Activated naive CD4-positive, alpha-beta T cell treated with anti-CD3 and anti-CD28 coated beads, Interleukin-2, amount 50 U/mL, for 72 hours (primary cell): ENCODE results near the gene HERC5. TPM values are rescaled to one million over a fixed set of nuclear protein-coding genes. Genes with fewer than 3 reads are reported as not detected.
"Not testable (repeated sequence)": the region's sequence is repeated elsewhere in the genome, so short reads cannot be mapped to it uniquely, and the experiment has no call there.

Source experiments
- ATAC-seq, 2 donors: fragments of 150-1000 bp; cut with Tn5 transposase; 2 replicates each; pipeline ENCODE4 v1.10.0; 2021; ENCODE audit warnings: mild to moderate bottlenecking in 2 of 2, moderate library complexity in 2 of 2
- DNase-seq, 2 donors: peaks; one replicate each; pipeline ENCODE4 v3.0.0; 2021 to 2022; ENCODE audit warnings: low spot score in 2 of 2
- H3K27ac Mint-ChIP-seq, 2 donors: one replicate each; pipeline ENCODE4 v1.8.0; 2022; ENCODE audit warnings: mild to moderate bottlenecking in 2 of 2, mixed read lengths in 2 of 2
- H3K36me3 Mint-ChIP-seq, 2 donors: one replicate each; pipeline ENCODE4 v1.8.0; 2022; ENCODE audit warnings: mixed read lengths in 2 of 2
- H3K9me3 Mint-ChIP-seq, 2 donors: one replicate each; pipeline ENCODE4 v1.8.0; 2022; ENCODE audit warnings: mixed read lengths in 2 of 2
- total RNA-seq, 2 donors: library from RNA; stranded (reverse); gene quantifications; one replicate each; pipeline ENCODE4 v1.2.3, GENCODE V29; 2022

HERC5 gene
- total RNA-seq, 2 donors from 2014 or later = 24.8 to 38.9 TPM

GRCh38 chr4:88531549-88531948 lies 74.6 kb downstream of the HERC5 start:
- Mint-ChIP-seq H3K9me3 (no peaks in the 10 kb centered on the region), H3K36me3 (no peaks in the 10 kb centered on the region), H3K27ac (no peak overlapping the region)
- DNase-seq = no peak
- no peak for ATAC-seq

GRCh38 chr4:88533088-88533790 lies 76.3 kb downstream of the HERC5 start:
- peak overlapping the region in 1 of 2 donors; percentile 55 for H3K27ac Mint-ChIP-seq
- no peaks in the 10 kb centered on the region for H3K36me3 Mint-ChIP-seq
- DNase-seq (no peak), ATAC-seq (peak in 1 of 2 donors; percentile 34)
- no peaks in the 10 kb centered on the region for H3K9me3 Mint-ChIP-seq

- DNase-seq (no peak), ATAC-seq (no peak)
- Mint-ChIP-seq H3K27ac (peak overlapping the region in 1 of 2 donors; percentile 55), H3K36me3 (no peaks in the 10 kb centered on the region), H3K9me3 (no peaks in the 10 kb centered on the region)
Measured at GRCh38 chr4:88533937-88534750, 77.2 kb downstream of the HERC5 start.

GRCh38 chr4:88535090-88535755 lies 78.3 kb downstream of the HERC5 start:
- no peaks in the 10 kb centered on the region for H3K36me3 Mint-ChIP-seq
- peak in 1 of 2 donors; percentile 16 for DNase-seq
- peak; percentile 85 to 92 for ATAC-seq
- H3K27ac Mint-ChIP-seq = peak overlapping the region; percentile 38 to 50
- H3K9me3 Mint-ChIP-seq = no peaks in the 10 kb centered on the region

GRCh38 chr4:88537709-88538108 lies 80.8 kb downstream of the HERC5 start:
- DNase-seq = no peak
- Mint-ChIP-seq H3K9me3 (no peaks in the 10 kb centered on the region), H3K36me3 (no peaks in the 10 kb centered on the region), H3K27ac (no peak overlapping the region)
- ATAC-seq = no peak

- H3K27ac Mint-ChIP-seq = peak overlapping the region in 1 of 2 donors; percentile 18
- H3K36me3 Mint-ChIP-seq, ATAC-seq, H3K9me3 Mint-ChIP-seq: not testable (repeated sequence)
- peak; percentile 70 to 76 for DNase-seq
Measured at GRCh38 chr4:88539322-88540068, 82.6 kb downstream of the HERC5 start.

GRCh38 chr4:88549815-88550214 lies 92.9 kb downstream of the HERC5 start:
- DNase-seq = no peak

More at GRCh38 chr4:88549815-88550214, 92.9 kb downstream of the HERC5 start:
- no peak overlapping the region for H3K27ac Mint-ChIP-seq
- ATAC-seq = no peak
- H3K36me3 Mint-ChIP-seq = no peaks in the 10 kb centered on the region
- H3K9me3 Mint-ChIP-seq = no peaks in the 10 kb centered on the region

Other genes starting within 250 kb of the HERC5 start
- gene PPM1K, start 172.6 kb upstream of the HERC5 start, total RNA-seq = 10 to 100 TPM; 48.4 to 55.8 TPM
- gene HERC6, start 78.3 kb upstream of the HERC5 start, total RNA-seq = 1 to 10 TPM; 2.2 to 9.3 TPM
- 10 to 100 TPM; 18.3 to 58.5 TPM for gene PYURF, start 66.7 kb downstream of the HERC5 start, total RNA-seq
- 10 to 100 TPM; 29.9 to 64.3 TPM for gene HERC3, start 135.4 kb downstream of the HERC5 start, total RNA-seq
- gene NAP1L5, start 240.7 kb downstream of the HERC5 start, total RNA-seq = 1 to 10 TPM; 2.8 to 2.9 TPM